HG03175 (cell line): ENCODE results near the gene EFCAB9.
"Not testable (repeated sequence)": the region's sequence is repeated elsewhere in the genome, so short reads cannot be mapped to it uniquely, and the experiment has no call there.

ENCODE experiments used
- ATAC-seq: cut with Tn5 transposase; IDR thresholded peaks from one replicate; pipeline ENCODE4 v1.9.1; 2021; ENCODE audit warnings: mild to moderate bottlenecking, moderate library complexity; ENCODE audit not compliant: unreplicated experiment

Gene EFCAB9

GRCh38 chr5:172193872-172194271, at the start of gene EFCAB9:
EFCAB9 (plus strand) TSS chr5:172194172; CDS start chr5:172194173, 1 bp downstream.
- no peak for ATAC-seq

GRCh38 chr5:172144291-172144815, 49.6 kb upstream of the EFCAB9 start:
- no peak for ATAC-seq

- ATAC-seq, result no peak
These were observed 48.8 kb upstream of the EFCAB9 start for GRCh38 chr5:172144931-172145869.

- ATAC-seq, result no peak
These were observed 47.9 kb upstream of the EFCAB9 start for GRCh38 chr5:172145870-172146747.

DNA sequence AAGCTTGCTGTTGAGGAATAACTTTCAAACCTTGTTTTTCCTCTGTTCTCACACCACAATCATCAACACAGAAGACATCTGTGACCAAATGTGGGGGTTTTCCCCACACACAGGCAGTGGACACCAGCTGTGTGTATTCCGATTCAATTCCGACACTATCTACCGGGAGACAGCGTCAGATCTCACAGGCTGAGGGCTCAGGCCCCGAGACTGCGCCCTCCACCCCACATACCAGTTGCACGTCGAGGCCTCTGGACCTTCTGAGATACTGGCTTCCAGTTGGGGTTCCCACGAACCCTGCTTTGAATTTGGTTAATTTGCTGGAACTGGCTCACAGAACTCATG, 47.3 kb upstream of the EFCAB9 start:
- ATAC-seq, result no peak

GRCh38 chr5:172147857-172148256, 46.1 kb upstream of the EFCAB9 start:
- ATAC-seq, result no peak

DNA sequence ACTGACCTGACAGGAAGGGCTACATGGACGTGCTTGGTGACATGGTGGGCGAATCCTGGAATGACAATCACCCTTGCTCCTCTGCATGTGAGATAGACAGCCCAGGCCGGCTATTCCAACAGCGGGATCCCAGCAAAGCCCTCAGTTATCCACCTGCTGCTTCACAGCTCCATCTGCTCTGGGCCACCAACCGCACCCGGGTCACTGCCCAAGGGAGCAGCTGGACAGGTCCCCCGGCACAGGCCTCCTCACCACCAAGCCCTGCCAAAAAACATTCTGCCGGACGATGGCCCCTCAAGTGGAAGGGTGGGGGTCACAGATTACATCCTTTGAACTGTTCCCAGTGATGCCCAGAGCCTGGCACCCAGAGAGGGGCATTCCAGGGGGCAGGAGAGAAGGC, 45.6 kb upstream of the EFCAB9 start:
- ATAC-seq, result no peak

DNA sequence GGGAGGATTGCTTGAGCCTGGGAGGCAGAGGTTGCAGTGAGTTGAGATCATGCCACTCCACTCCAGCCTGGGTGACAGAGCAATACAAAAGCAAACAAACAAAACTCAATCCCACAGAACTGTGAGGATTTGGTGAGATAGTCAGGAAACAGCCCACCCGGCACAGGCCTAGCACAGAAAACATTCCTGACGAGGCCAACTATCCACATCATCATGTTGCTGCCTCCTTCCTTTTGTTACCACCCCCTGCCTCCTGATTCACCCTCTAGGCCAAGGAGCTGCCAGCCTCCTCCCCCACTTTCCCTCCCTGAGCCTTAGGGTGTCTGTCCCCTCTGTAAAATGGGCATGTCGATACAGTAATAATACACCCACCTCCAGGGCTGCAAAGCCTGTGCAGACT, 44.9 kb upstream of the EFCAB9 start:
- ATAC-seq, result no peak

GRCh38 chr5:172149481-172149880, 44.5 kb upstream of the EFCAB9 start:
- ATAC-seq, result not testable (repeated sequence)

DNA sequence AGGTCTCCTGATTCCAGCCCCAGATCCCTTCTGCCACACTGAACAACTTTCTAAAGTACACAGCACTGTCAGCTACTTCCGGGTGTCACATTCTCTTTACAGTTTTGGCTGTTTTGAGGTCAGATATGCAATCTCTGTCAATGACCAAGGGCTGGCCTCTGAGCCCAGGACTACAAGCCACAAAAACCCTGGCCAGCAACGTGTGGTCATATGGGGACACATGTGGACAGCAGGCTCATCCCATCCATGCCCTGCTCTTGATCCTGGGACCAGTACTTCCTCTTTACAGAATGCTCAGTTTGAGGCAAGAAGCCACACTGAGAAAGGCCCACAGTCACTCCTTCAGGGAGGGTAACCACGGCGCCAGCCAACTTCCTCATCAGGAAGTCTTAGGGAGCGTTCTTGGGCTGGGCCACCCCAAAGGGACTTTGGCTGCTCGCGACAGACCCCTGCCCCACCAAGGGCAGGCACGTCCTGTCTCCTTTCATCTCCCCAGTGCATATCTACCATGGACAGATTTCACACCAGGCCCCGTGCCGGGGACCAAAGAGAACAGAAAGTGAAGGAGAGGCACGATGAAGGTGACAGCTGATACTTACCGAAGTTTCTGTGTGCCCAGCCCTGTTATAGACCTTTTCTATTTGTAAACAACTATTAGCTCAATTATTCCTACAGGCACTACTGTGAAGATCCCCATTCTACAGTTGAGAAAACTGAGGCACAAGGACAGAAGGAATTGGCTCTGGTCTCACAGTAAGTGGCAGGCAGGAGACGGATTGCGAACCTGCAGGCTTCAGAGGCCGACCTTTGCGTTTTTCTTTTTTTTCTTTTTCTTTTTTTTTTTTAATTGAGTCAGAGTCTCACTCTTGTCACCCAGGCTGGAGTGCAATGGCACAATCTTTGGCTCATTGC, 43.2 kb upstream of the EFCAB9 start:
- ATAC-seq, result peak; percentile 79

DNA sequence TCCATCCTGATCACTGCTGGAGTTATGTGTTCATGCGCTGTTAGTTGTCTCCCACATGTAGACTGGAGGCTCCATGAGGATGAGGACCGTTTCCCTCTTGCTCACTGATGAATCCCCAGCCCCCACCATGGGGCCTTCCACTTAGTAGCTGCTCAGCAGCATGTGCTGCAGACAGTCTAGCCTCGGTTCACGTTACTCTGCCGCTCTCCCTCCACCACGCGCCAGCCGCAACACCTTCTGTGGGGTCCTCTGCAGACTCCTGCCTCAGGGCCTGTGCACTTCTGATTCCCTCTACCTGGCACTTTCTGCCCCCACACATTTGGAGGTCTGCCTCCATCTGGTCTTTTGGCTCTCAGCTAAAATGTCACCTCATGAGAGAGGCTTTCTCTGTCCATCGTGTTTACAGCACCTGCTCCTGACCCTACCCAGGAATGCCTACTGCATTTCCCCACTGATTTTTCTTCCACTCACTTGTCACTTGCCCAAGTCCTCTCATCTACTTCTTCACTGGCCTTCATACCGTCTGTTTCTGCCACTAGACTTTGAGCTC, 42.2 kb upstream of the EFCAB9 start:
- no peak for ATAC-seq

DNA sequence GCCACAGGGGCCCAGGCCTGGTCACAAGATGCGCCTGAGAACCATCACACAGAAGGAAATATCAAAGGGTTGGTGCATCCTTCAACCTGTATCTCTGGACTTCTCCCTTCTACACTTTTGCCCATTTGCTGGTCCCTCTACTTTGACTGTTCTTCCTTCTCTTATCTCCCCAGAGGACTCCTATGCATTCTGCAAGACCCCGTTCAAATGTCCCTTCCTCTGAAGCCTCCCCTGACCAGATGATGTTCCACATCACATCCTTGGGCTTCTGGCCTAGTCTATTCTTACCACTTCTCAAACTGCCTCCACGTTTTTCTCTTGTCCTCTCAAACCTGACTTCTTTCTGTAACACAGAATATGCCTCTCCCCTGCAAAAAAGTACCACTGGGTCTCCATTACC, 40.3 kb upstream of the EFCAB9 start:
- ATAC-seq, result no peak

GRCh38 chr5:172155101-172155500, 38.9 kb upstream of the EFCAB9 start:
- ATAC-seq, result not testable (repeated sequence)

DNA sequence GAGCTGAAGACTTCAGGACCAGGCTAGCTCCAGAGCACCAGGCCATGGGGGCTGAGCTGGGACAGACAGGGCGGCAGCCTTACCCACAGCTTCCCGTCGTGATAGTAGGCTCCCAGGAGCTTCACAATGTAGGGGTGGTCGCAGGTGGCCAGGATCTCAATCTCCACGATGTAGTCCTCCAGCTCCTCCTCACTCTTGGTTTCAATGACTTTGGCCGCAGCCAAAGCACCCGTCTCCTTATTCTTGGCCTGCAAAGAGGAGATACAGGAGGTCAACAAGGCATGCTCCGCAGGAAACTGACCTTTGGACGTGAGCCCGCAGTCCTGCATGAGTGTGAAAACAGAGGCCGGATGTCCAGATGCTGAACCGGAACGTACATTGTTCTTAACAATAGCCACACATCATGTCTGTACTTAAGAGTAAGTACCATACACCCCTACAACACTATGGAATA, 37.4 kb upstream of the EFCAB9 start:
- no peak for ATAC-seq

DNA sequence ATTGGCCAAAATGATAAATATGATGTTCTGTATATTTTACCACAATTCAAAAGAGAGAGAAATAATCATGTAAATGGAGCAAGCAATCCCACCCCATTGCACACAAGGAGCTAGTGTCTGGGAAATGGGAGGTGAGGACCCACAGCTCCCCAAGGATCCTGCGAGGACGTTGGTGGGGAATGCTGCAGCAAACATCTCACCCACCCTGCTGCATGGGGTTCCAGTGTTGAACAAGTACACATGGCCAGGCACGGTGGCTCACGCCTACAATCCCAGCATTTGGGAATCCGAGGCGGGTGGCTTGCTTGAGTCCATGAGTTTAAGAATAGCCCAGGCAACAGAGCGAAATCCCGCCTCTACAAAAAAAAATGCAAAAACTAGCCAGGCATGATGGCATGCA, 35.0 kb upstream of the EFCAB9 start:
- no peak for ATAC-seq

GRCh38 chr5:172160506-172160905, 33.5 kb upstream of the EFCAB9 start:
- ATAC-seq, result no peak

- ATAC-seq, result no peak
These were observed 31.5 kb upstream of the EFCAB9 start for GRCh38 chr5:172162323-172162986.

- no peak for ATAC-seq
These were observed 31.0 kb upstream of the EFCAB9 start for GRCh38 chr5:172162987-172163343.

GRCh38 chr5:172163346-172163745, 30.6 kb upstream of the EFCAB9 start:
- ATAC-seq, result no peak

- ATAC-seq, result no peak
These were observed 29.2 kb upstream of the EFCAB9 start for GRCh38 chr5:172164769-172165212.
